ENCODE results near the gene P2RX2.

Gene P2RX2

GRCh38 chr12:132662901-132663755, 44.6 kb downstream of the P2RX2 start:
- no peaks in the 10 kb centered on the region for H3K27me3 ChIP-seq (ENCODE audit: low read depth, low read length)
- no peak overlapping the region for H3K4me3 ChIP-seq (ENCODE audit: low read depth in 1 of 2, low read length in 2 of 2)
- no peak overlapping the region for H3K27ac ChIP-seq (ENCODE audit: low read length)
- no peaks in the 10 kb centered on the region for H3K9me3 ChIP-seq (ENCODE audit: control insufficient read depth in 1 of 2, low read length in 2 of 2)
- H3K36me3 ChIP-seq (ENCODE audit: control insufficient read depth in 1 of 2, insufficient read depth in 2 of 2, low read length in 2 of 2) = peaks cover 56 to 98% of the 10 kb centered on the region in 2 donors
- no peaks in the 10 kb centered on the region for H3K4me1 ChIP-seq (ENCODE audit: control insufficient read depth in 1 of 2, insufficient read depth in 2 of 2, low read length in 2 of 2)

- H3K36me3 ChIP-seq (ENCODE audit: control insufficient read depth in 1 of 2, insufficient read depth in 2 of 2, low read length in 2 of 2) = peaks cover 50 to 98% of the 10 kb centered on the region in 2 donors
- H3K4me1 ChIP-seq (ENCODE audit: control insufficient read depth in 1 of 2, insufficient read depth in 2 of 2, low read length in 2 of 2) = no peaks in the 10 kb centered on the region
- no peaks in the 10 kb centered on the region for H3K9me3 ChIP-seq (ENCODE audit: control insufficient read depth in 1 of 2, low read length in 2 of 2)
- H3K4me3 ChIP-seq (ENCODE audit: low read depth in 1 of 2, low read length in 2 of 2) = no peak overlapping the region
- H3K27me3 ChIP-seq (ENCODE audit: low read depth, low read length) = no peaks in the 10 kb centered on the region
- no peak overlapping the region for H3K27ac ChIP-seq (ENCODE audit: low read length)
These were observed 45.9 kb downstream of the P2RX2 start for GRCh38 chr12:132664206-132665148.

GRCh38 chr12:132665149-132665491, 46.5 kb downstream of the P2RX2 start:
- H3K4me3 ChIP-seq (ENCODE audit: low read depth in 1 of 2, low read length in 2 of 2) = no peak overlapping the region
- no peaks in the 10 kb centered on the region for H3K9me3 ChIP-seq (ENCODE audit: control insufficient read depth in 1 of 2, low read length in 2 of 2)
- no peak overlapping the region for H3K27ac ChIP-seq (ENCODE audit: low read length)
- no peaks in the 10 kb centered on the region for H3K4me1 ChIP-seq (ENCODE audit: control insufficient read depth in 1 of 2, insufficient read depth in 2 of 2, low read length in 2 of 2)
- peaks cover 49 to 95% of the 10 kb centered on the region in 2 donors for H3K36me3 ChIP-seq (ENCODE audit: control insufficient read depth in 1 of 2, insufficient read depth in 2 of 2, low read length in 2 of 2)
- no peaks in the 10 kb centered on the region for H3K27me3 ChIP-seq (ENCODE audit: low read depth, low read length)

- no peak overlapping the region for H3K4me3 ChIP-seq (ENCODE audit: low read depth in 1 of 2, low read length in 2 of 2)
- H3K27me3 ChIP-seq (ENCODE audit: low read depth, low read length) = no peaks in the 10 kb centered on the region
- H3K27ac ChIP-seq (ENCODE audit: low read length) = no peak overlapping the region
- H3K36me3 ChIP-seq (ENCODE audit: control insufficient read depth in 1 of 2, insufficient read depth in 2 of 2, low read length in 2 of 2) = peaks cover 46 to 88% of the 10 kb centered on the region in 2 donors
- H3K9me3 ChIP-seq (ENCODE audit: control insufficient read depth in 1 of 2, low read length in 2 of 2) = no peaks in the 10 kb centered on the region
- H3K4me1 ChIP-seq (ENCODE audit: control insufficient read depth in 1 of 2, insufficient read depth in 2 of 2, low read length in 2 of 2) = no peaks in the 10 kb centered on the region
These were observed 47.2 kb downstream of the P2RX2 start for GRCh38 chr12:132665794-132666193.

GRCh38 chr12:132668191-132669088, 49.9 kb downstream of the P2RX2 start:
- no peaks in the 10 kb centered on the region for H3K9me3 ChIP-seq (ENCODE audit: control insufficient read depth in 1 of 2, low read length in 2 of 2)
- H3K36me3 ChIP-seq (ENCODE audit: control insufficient read depth in 1 of 2, insufficient read depth in 2 of 2, low read length in 2 of 2) = peaks cover 39 to 83% of the 10 kb centered on the region in 2 donors

GRCh38 chr12:132669166-132669879, 50.7 kb downstream of the P2RX2 start:
- Histone ChIP-seq H3K4me1 (ENCODE audit: control insufficient read depth in 1 of 2, insufficient read depth in 2 of 2, low read length in 2 of 2) (no peaks in the 10 kb centered on the region), H3K36me3 (ENCODE audit: control insufficient read depth in 1 of 2, insufficient read depth in 2 of 2, low read length in 2 of 2) (peaks cover 38 to 77% of the 10 kb centered on the region in 2 donors), H3K9me3 (ENCODE audit: control insufficient read depth in 1 of 2, low read length in 2 of 2) (no peaks in the 10 kb centered on the region), H3K27ac (ENCODE audit: low read length) (no peak overlapping the region), H3K4me3 (ENCODE audit: low read depth in 1 of 2, low read length in 2 of 2) (no peak overlapping the region), H3K27me3 (ENCODE audit: low read depth, low read length) (no peaks in the 10 kb centered on the region)

More at GRCh38 chr12:132668191-132669088, 49.9 kb downstream of the P2RX2 start:
- H3K4me1 ChIP-seq (ENCODE audit: control insufficient read depth in 1 of 2, insufficient read depth in 2 of 2, low read length in 2 of 2) = no peaks in the 10 kb centered on the region
- no peak overlapping the region for H3K4me3 ChIP-seq (ENCODE audit: low read depth in 1 of 2, low read length in 2 of 2)
- H3K27ac ChIP-seq (ENCODE audit: low read length) = no peak overlapping the region
- no peaks in the 10 kb centered on the region for H3K27me3 ChIP-seq (ENCODE audit: low read depth, low read length)

All from muscle layer of duodenum (tissue), 2 donors.